Measurements from ENCODE around the gene ATP9B. TPM values are rescaled to one million over a fixed set of nuclear protein-coding genes. Genes with fewer than 3 reads are reported as not detected.

ATP9B gene
- total and polyA plus RNA-seq, 4 donors: 12.6 to 77.0 (median 29.9) TPM

GRCh38 chr18:79216176-79216575 is 147.0 kb downstream of the ATP9B start:
- Histone ChIP-seq H3K9ac (ENCODE audit: insufficient read depth in 1 of 2, low read length in 2 of 2) (no peak overlapping the region), H3K4me3 (no peak overlapping the region), H3K4me1 (ENCODE audit: control insufficient read depth in 5 of 5, insufficient read depth in 5 of 5, low read length in 5 of 5) (peaks cover 0 to 3% (median 0%) of the 10 kb centered on the region in 5 donors), H3K36me3 (ENCODE audit: control insufficient read depth in 4 of 4, insufficient read depth in 4 of 4, low read length in 4 of 4) (peaks cover 0 to 9% (median 5%) of the 10 kb centered on the region in 4 donors), H3K27me3 (ENCODE audit: control insufficient read depth in 3 of 3, insufficient read depth in 3 of 3, low read length in 2 of 3) (no peaks in the 10 kb centered on the region), H3K9me3 (ENCODE audit: control insufficient read depth in 4 of 4, insufficient read depth in 3 of 4, low read length in 3 of 4) (no peaks in the 10 kb centered on the region), H3K27ac (ENCODE audit: low read depth in 1 of 2, low read length in 1 of 2) (no peak overlapping the region)
- no peak for DNase-seq
- 80 to 85% methylated on average over 6 of the region's 6 CpGs for WGBS, 2 donors
- TF ChIP-seq CTCF (IDR thresholded peaks at IDR 0.05; ENCODE audit: control extremely low read depth, extremely low read depth): no peak
- no peak for ATAC-seq (ENCODE audit: insufficient read depth, low FRiP score)

- WGBS, 2 donors: 95 to 96% methylated on average over 19 of the region's 19 CpGs
- H3K4me1 ChIP-seq (ENCODE audit: control insufficient read depth in 5 of 5, insufficient read depth in 5 of 5, low read length in 5 of 5): no peaks in the 10 kb centered on the region
- ATAC-seq (ENCODE audit: insufficient read depth, low FRiP score) (no peak), DNase-seq (no peak)
- H3K27me3 ChIP-seq (ENCODE audit: control insufficient read depth in 3 of 3, insufficient read depth in 3 of 3, low read length in 2 of 3): no peaks in the 10 kb centered on the region
- H3K9ac ChIP-seq (ENCODE audit: insufficient read depth in 1 of 2, low read length in 2 of 2): no peak overlapping the region
- H3K9me3 ChIP-seq (ENCODE audit: control insufficient read depth in 4 of 4, insufficient read depth in 3 of 4, low read length in 3 of 4): no peaks in the 10 kb centered on the region
- H3K27ac ChIP-seq (ENCODE audit: low read depth in 1 of 2, low read length in 1 of 2): no peak overlapping the region
- no peak for TF ChIP-seq CTCF (IDR thresholded peaks at IDR 0.05; ENCODE audit: control extremely low read depth, extremely low read depth)
- no peak overlapping the region for H3K4me3 ChIP-seq
- H3K36me3 ChIP-seq (ENCODE audit: control insufficient read depth in 4 of 4, insufficient read depth in 4 of 4, low read length in 4 of 4): peaks cover 0 to 9% (median 5%) of the 10 kb centered on the region in 4 donors
Measured at GRCh38 chr18:79217979-79218604, 148.9 kb downstream of the ATP9B start.

DNA sequence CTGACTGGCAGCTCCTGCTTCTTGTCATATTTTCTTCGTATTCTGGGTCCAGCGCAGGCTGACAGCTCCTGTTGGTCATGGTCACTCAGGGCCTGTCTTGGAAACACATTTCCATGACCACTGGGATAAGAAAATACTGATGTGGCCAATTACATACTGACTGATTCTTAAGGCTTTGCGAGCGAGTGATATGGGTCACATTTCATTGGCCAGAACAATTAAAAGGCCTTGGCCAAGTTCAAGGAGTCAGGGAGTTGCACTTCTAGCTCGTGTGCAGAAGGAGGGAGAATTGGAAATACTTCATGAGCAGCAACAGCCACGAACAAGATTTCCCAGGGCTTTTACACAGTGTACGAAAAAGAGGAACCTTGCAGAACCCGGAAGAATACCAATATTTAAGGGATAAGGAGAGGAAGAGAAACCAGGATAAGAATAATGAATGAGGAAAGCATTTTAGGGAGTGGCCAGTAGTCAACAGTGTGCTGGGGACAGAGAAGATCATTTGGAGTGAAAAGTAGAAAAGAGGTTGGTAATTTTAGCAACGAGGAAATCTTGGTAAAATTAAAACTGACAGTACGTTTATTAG is 149.5 kb downstream of the ATP9B start:
- no peaks in the 10 kb centered on the region for H3K4me1 ChIP-seq (ENCODE audit: control insufficient read depth in 5 of 5, insufficient read depth in 5 of 5, low read length in 5 of 5)
- ATAC-seq (ENCODE audit: insufficient read depth, low FRiP score) (no peak), DNase-seq (no peak)
- WGBS, 2 donors: 74 to 81% methylated on average over 10 of the region's 10 CpGs
- no peak overlapping the region for H3K27ac ChIP-seq (ENCODE audit: low read depth in 1 of 2, low read length in 1 of 2)
- TF ChIP-seq CTCF (IDR thresholded peaks at IDR 0.05; ENCODE audit: control extremely low read depth, extremely low read depth): no peak
- H3K27me3 ChIP-seq (ENCODE audit: control insufficient read depth in 3 of 3, insufficient read depth in 3 of 3, low read length in 2 of 3): no peaks in the 10 kb centered on the region
- H3K9ac ChIP-seq (ENCODE audit: insufficient read depth in 1 of 2, low read length in 2 of 2): no peak overlapping the region
- H3K36me3 ChIP-seq (ENCODE audit: control insufficient read depth in 4 of 4, insufficient read depth in 4 of 4, low read length in 4 of 4): peaks cover 0 to 9% (median 5%) of the 10 kb centered on the region in 4 donors
- no peak overlapping the region for H3K4me3 ChIP-seq
- no peaks in the 10 kb centered on the region for H3K9me3 ChIP-seq (ENCODE audit: control insufficient read depth in 4 of 4, insufficient read depth in 3 of 4, low read length in 3 of 4)

Data from lung (tissue), 12 donors.